H9 (cell line): ENCODE results near the gene RPS23. TPM values are rescaled to one million over a fixed set of nuclear protein-coding genes. Genes with fewer than 3 reads are reported as not detected.

Experiments used
- DNase-seq: peaks from one replicate; pipeline ENCODE4 v3.0.0-alpha.2; 2017
- H2AFZ ChIP-seq: one replicate; pipeline ENCODE4 v1.6.1; 2013; ENCODE audit warnings: mild to moderate bottlenecking, low read length, control low read depth, moderate library complexity
- H2AK5ac ChIP-seq: 2 replicates; pipeline ENCODE4 v1.6.1; 2013; ENCODE audit warnings: low read length, control low read depth, mixed read lengths; ENCODE audit not compliant: insufficient read length
- H2BK120ac ChIP-seq: one replicate; pipeline ENCODE4 v1.6.1; 2013; ENCODE audit warnings: low read depth, mild to moderate bottlenecking, low read length, control low read depth, inconsistent platforms; ENCODE audit not compliant: poor library complexity, severe bottlenecking
- H2BK12ac ChIP-seq: 2 replicates; pipeline ENCODE4 v1.6.1; 2013; ENCODE audit warnings: low read length, control low read depth, mixed read lengths, low read depth; ENCODE audit not compliant: insufficient read length
- H2BK15ac ChIP-seq: 2 replicates; pipeline ENCODE4 v1.6.1; 2013; ENCODE audit warnings: low read depth, low read length, control low read depth
- H2BK20ac ChIP-seq: one replicate; pipeline ENCODE4 v1.6.1; 2013; ENCODE audit warnings: low read depth, mild to moderate bottlenecking, low read length, control low read depth, inconsistent platforms; ENCODE audit not compliant: poor library complexity, severe bottlenecking
- H2BK5ac ChIP-seq: 2 replicates; pipeline ENCODE4 v1.6.1; 2013; ENCODE audit warnings: low read length, control low read depth, mixed read lengths; ENCODE audit not compliant: insufficient read length
- H3K14ac ChIP-seq: 2 replicates; pipeline ENCODE4 v1.6.1; 2013; ENCODE audit warnings: low read length, control low read depth; ENCODE audit not compliant: insufficient read depth
- H3K18ac ChIP-seq: 2 replicates; pipeline ENCODE4 v1.6.1; 2013; ENCODE audit warnings: low read depth, mild to moderate bottlenecking, mixed read lengths, low read length, control low read depth; ENCODE audit not compliant: insufficient read length
- H3K23ac ChIP-seq: 2 replicates; pipeline ENCODE4 v1.6.1; 2013; ENCODE audit warnings: low read length, control low read depth, mixed read lengths, low read depth; ENCODE audit not compliant: insufficient read length
- H3K23me2 ChIP-seq: 2 replicates; pipeline ENCODE4 v1.6.1; 2013; ENCODE audit warnings: low read depth, mild to moderate bottlenecking, mixed read lengths, low read length, control low read depth; ENCODE audit not compliant: insufficient read length, poor library complexity, severe bottlenecking
- H3K27ac ChIP-seq: 2 replicates; pipeline ENCODE4 v1.5.1; 2013; ENCODE audit warnings: low read length, control low read depth, mixed read lengths, low read depth; ENCODE audit not compliant: insufficient read length
- H3K27me3 ChIP-seq: 2 replicates; pipeline ENCODE4 v1.6.1; 2013; ENCODE audit warnings: low read length, control low read depth, inconsistent platforms; ENCODE audit not compliant: insufficient read depth
- H3K4ac ChIP-seq: 2 replicates; pipeline ENCODE4 v1.6.1; 2013; ENCODE audit warnings: low read depth, mild to moderate bottlenecking, control low read depth, inconsistent platforms, low read length, moderate library complexity
- H3K4me1 ChIP-seq: 2 replicates; pipeline ENCODE4 v1.6.1; 2013; ENCODE audit warnings: low read length, control low read depth, inconsistent platforms; ENCODE audit not compliant: insufficient read depth
- H3K4me2 ChIP-seq: 2 replicates; pipeline ENCODE4 v1.6.1; 2013; ENCODE audit warnings: low read length, control low read depth, mixed read lengths; ENCODE audit not compliant: insufficient read length, insufficient read depth
- H3K56ac ChIP-seq: 2 replicates; pipeline ENCODE4 v1.6.1; 2013; ENCODE audit warnings: low read depth, mild to moderate bottlenecking, mixed read lengths, low read length, control low read depth; ENCODE audit not compliant: insufficient read length
- H3K79me1 ChIP-seq: 2 replicates; pipeline ENCODE4 v1.6.1; 2013; ENCODE audit warnings: low read depth, mild to moderate bottlenecking, moderate library complexity, low read length, control low read depth, inconsistent platforms; ENCODE audit not compliant: insufficient read depth, poor library complexity, severe bottlenecking
- H3K79me2 ChIP-seq: 2 replicates; pipeline ENCODE4 v1.6.1; 2013; ENCODE audit warnings: low read length, control low read depth, inconsistent platforms; ENCODE audit not compliant: insufficient read depth
- H3K9ac ChIP-seq: 2 replicates; pipeline ENCODE4 v1.6.1; 2013; ENCODE audit warnings: low read length, control low read depth, mixed read lengths; ENCODE audit not compliant: insufficient read length; ENCODE audit errors: extremely low read depth
- H3K9me3 ChIP-seq: one replicate; pipeline ENCODE4 v1.6.1; 2013; ENCODE audit warnings: low read depth, low read length, inconsistent platforms; ENCODE audit not compliant: control insufficient read depth
- H3T11ph ChIP-seq: one replicate; pipeline ENCODE4 v1.6.1; 2013; ENCODE audit warnings: mild to moderate bottlenecking, low read length, control low read depth, inconsistent platforms
- H4K20me1 ChIP-seq: one replicate; pipeline ENCODE4 v1.6.1; 2013; ENCODE audit not compliant: control insufficient read depth, insufficient read length, insufficient read depth
- H4K5ac ChIP-seq: 2 replicates; pipeline ENCODE4 v1.6.1; 2013; ENCODE audit warnings: low read depth, mild to moderate bottlenecking, mixed read lengths, low read length, control low read depth; ENCODE audit not compliant: insufficient read length
- H4K8ac ChIP-seq: replicated peaks from 2 replicates; pipeline ENCODE4 v1.6.1; 2013; ENCODE audit warnings: low read length, control low read depth, mixed read lengths, low read depth; ENCODE audit not compliant: insufficient read length
- H4K91ac ChIP-seq: 2 replicates; pipeline ENCODE4 v1.6.1; 2013; ENCODE audit warnings: low read depth, mild to moderate bottlenecking, moderate library complexity, mixed read lengths, low read length, control low read depth; ENCODE audit not compliant: insufficient read length
- H3K27ac Mint-ChIP-seq, 3 experiments: 2 replicates in 2 of 3; 3 replicates in 1 of 3; pipeline ENCODE4 v1.8.0; 2020 to 2021; ENCODE audit warnings: mixed read lengths in 3 of 3, mild to moderate bottlenecking in 1 of 3, moderate library complexity in 1 of 3
- H3K27me3 Mint-ChIP-seq: 2 replicates; pipeline ENCODE4 v1.8.0; 2021; ENCODE audit warnings: low read depth, mild to moderate bottlenecking, moderate library complexity, mixed read lengths
- H3K36me3 Mint-ChIP-seq, 3 experiments: 2 replicates in 2 of 3; 3 replicates in 1 of 3; pipeline ENCODE4 v1.8.0; 2020 to 2021; ENCODE audit warnings: low read depth in 3 of 3, mixed read lengths in 3 of 3; ENCODE audit not compliant: insufficient read depth in 1 of 3
- H3K4me1 Mint-ChIP-seq, 2 experiments: 2 replicates each; pipeline ENCODE4 v1.8.0; 2020; ENCODE audit warnings: mixed read lengths in 2 of 2
- H3K4me3 Mint-ChIP-seq, 2 experiments: 2 replicates in 1 of 2; 3 replicates in 1 of 2; pipeline ENCODE4 v1.8.0; 2020 to 2021; ENCODE audit warnings: mild to moderate bottlenecking in 2 of 2, mixed read lengths in 2 of 2, moderate library complexity in 1 of 2
- H3K9me3 Mint-ChIP-seq, 2 experiments: 2 replicates in 1 of 2; 3 replicates in 1 of 2; pipeline ENCODE4 v1.8.0; 2020; ENCODE audit warnings: mild to moderate bottlenecking in 2 of 2, mixed read lengths in 2 of 2, moderate library complexity in 1 of 2
- CTCF ChIP-seq: fragments of 200-600 bp; sonication (generic); conservative IDR thresholded peaks from 3 replicates; pipeline ENCODE4 v1.8.0; 2021; ENCODE audit warnings: antibody characterized with exemption, mild to moderate bottlenecking
- WGBS: extraction: QIAGEN DNeasy Blood & Tissue Kit; methylation state at CpG from one replicate; pipeline ENCODE4 v1.1.7; 2013; ENCODE audit warnings: missing lambda C conversion rate, low lambda C conversion rate, mixed read lengths; ENCODE audit not compliant: insufficient read length; ENCODE audit errors: extremely low coverage; 5-methylcytosine and 5-hydroxymethylcytosine counted together
- total RNA-seq: library from RNA; stranded (reverse); gene quantifications from 2 replicates; pipeline ENCODE4 v1.2.1, GENCODE V29; 2021

Gene RPS23
- total RNA-seq, 1 experiment from 2014 or later: 2,916 TPM

- no peak overlapping the region for H2BK20ac ChIP-seq
- no peak overlapping the region for H4K8ac ChIP-seq
- no peak overlapping the region for H3T11ph ChIP-seq
- H4K91ac ChIP-seq: no peak overlapping the region
- H3K27me3 ChIP-seq: no peaks in the 10 kb centered on the region
- WGBS: no CpG with 5 or more reads among the region's 5 CpGs
- no peaks in the 10 kb centered on the region for H4K20me1 ChIP-seq
- H2BK15ac ChIP-seq: no peak overlapping the region
- no peak overlapping the region for H3K4ac ChIP-seq
- H3K9ac ChIP-seq: no peak overlapping the region
- no peak overlapping the region for H3K4me2 ChIP-seq
- no peaks in the 10 kb centered on the region for H3K4me1 ChIP-seq
- no peak overlapping the region for H3K23ac ChIP-seq
- H3K79me2 ChIP-seq: no peaks in the 10 kb centered on the region
- no peaks in the 10 kb centered on the region for H3K23me2 ChIP-seq
- H2BK5ac ChIP-seq: no peak overlapping the region
- H3K9me3 ChIP-seq: no peaks in the 10 kb centered on the region
- H2BK12ac ChIP-seq: no peak overlapping the region
- no peaks in the 10 kb centered on the region for H3K79me1 ChIP-seq
- no peak overlapping the region for H3K14ac ChIP-seq
- TF ChIP-seq CTCF: no peak
- H3K18ac ChIP-seq: no peak overlapping the region
- H3K27ac Mint-ChIP-seq: no peak overlapping the region; a peak in 1 of 7 replicates
- no peak overlapping the region for H2AK5ac ChIP-seq
- H4K5ac ChIP-seq: no peak overlapping the region
- H2BK120ac ChIP-seq: no peak overlapping the region
- no peaks in the 10 kb centered on the region for H3K27me3 Mint-ChIP-seq
- no peaks in the 10 kb centered on the region for H3K9me3 Mint-ChIP-seq
- H3K27ac ChIP-seq: no peak overlapping the region
- H3K4me3 Mint-ChIP-seq: no peak overlapping the region
- H3K4me1 Mint-ChIP-seq: peaks cover 7 to 11% of the 10 kb centered on the region in 2 experiments
- no peaks in the 10 kb centered on the region for H3K36me3 Mint-ChIP-seq
- no peak for DNase-seq
- H2AFZ ChIP-seq: no peak overlapping the region
- no peak overlapping the region for H3K56ac ChIP-seq
Observed at GRCh38 chr5:82319651-82320376, 41.7 kb upstream of the RPS23 start.
